Sigmoid colon (tissue), 4 donors: ENCODE results near the gene FAM107A.

Experiments used
- EP300 ChIP-seq, 4 donors: sonication (generic); formaldehyde crosslinking; IDR thresholded peaks; one replicate each; pipeline ENCODE4 v1.6.1; 2017; ENCODE audit warnings: antibody characterized with exemption in 4 of 4
- POLR2A ChIP-seq, 2 donors: fragments of 450-650 bp; IDR thresholded peaks; one replicate each; pipeline ENCODE4 v1.6.1; 2016; ENCODE audit warnings: antibody characterized with exemption in 2 of 2, mild to moderate bottlenecking in 2 of 2, moderate library complexity in 2 of 2
- POLR2AphosphoS5 ChIP-seq, 4 donors: sonication (generic); formaldehyde crosslinking; IDR thresholded peaks; one replicate each; pipeline ENCODE4 v1.6.1; 2017; ENCODE audit warnings: antibody characterized with exemption in 4 of 4
- TF ChIP-seq, protein P1 (sequence below), 4 experiments: fragments of 450-650 bp in 3 of 4; fragments of 200-600 bp in 1 of 4; IDR thresholded peaks; one replicate each; pipeline ENCODE4 v1.5.1; 2016 to 2019; ENCODE audit warnings: antibody characterized with exemption in 4 of 4, mild to moderate bottlenecking in 3 of 4, moderate library complexity in 2 of 4

DNA sequence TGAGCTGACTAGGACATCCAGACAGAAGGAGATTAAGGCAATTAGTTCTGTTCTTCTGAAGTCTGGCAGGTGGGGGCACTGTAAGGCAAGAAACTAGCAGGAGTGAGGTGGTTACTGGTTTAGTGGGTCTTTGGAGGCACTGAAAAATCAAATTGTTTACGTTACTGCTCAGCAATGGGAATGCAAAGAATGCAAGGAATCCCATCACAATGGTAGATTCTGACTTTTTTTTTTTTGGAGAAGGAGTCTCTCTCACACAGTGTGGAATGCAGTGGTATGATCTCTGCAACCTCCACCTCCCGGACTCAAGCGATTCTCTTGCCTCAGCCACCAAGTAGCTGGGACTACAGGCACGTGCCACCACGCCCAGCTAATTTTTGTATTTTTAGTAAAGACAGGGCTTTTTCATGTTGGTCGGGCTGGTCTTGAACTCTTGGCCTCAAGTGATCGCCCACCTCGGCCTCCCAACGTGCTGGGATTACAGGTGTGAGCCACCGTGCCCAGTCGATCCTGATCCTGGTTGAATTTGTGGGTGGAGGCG lies 16.4 kb downstream of the FAM107A start:
- TF ChIP-seq, protein P1, sequence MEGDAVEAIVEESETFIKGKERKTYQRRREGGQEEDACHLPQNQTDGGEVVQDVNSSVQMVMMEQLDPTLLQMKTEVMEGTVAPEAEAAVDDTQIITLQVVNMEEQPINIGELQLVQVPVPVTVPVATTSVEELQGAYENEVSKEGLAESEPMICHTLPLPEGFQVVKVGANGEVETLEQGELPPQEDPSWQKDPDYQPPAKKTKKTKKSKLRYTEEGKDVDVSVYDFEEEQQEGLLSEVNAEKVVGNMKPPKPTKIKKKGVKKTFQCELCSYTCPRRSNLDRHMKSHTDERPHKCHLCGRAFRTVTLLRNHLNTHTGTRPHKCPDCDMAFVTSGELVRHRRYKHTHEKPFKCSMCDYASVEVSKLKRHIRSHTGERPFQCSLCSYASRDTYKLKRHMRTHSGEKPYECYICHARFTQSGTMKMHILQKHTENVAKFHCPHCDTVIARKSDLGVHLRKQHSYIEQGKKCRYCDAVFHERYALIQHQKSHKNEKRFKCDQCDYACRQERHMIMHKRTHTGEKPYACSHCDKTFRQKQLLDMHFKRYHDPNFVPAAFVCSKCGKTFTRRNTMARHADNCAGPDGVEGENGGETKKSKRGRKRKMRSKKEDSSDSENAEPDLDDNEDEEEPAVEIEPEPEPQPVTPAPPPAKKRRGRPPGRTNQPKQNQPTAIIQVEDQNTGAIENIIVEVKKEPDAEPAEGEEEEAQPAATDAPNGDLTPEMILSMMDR (IDR thresholded peaks at IDR 0.05) = no peak
- TF ChIP-seq POLR2AphosphoS5 (IDR thresholded peaks at IDR 0.05) = no peak
- TF ChIP-seq POLR2A (IDR thresholded peaks at IDR 0.05) = no peak
- TF ChIP-seq EP300 (IDR thresholded peaks at IDR 0.05) = no peak
